Effector memory CD4-positive, alpha-beta T cell (primary cell): ENCODE results near the gene ARHGAP28.

Experiments
- DNase-seq, 3 donors: peaks; one replicate each; pipeline ENCODE4 v3.0.0-alpha.2; 2020
- H3K27ac ChIP-seq: 2 replicates; pipeline ENCODE4 v1.7.0; 2013; ENCODE audit warnings: mild to moderate bottlenecking, low read length, moderate library complexity; ENCODE audit not compliant: insufficient read depth, poor library complexity, severe bottlenecking
- H3K27me3 ChIP-seq: replicated peaks from 2 replicates; pipeline ENCODE4 v1.7.0; 2013; ENCODE audit warnings: mild to moderate bottlenecking, low read length; ENCODE audit not compliant: insufficient read depth, control insufficient read depth, poor library complexity, severe bottlenecking
- H3K36me3 ChIP-seq: 2 replicates; pipeline ENCODE4 v1.7.0; 2013; ENCODE audit warnings: mild to moderate bottlenecking, low read length, moderate library complexity; ENCODE audit not compliant: control insufficient read depth, insufficient read depth
- H3K4me1 ChIP-seq: 2 replicates; pipeline ENCODE4 v1.7.0; 2013; ENCODE audit warnings: low read length, mild to moderate bottlenecking; ENCODE audit not compliant: control insufficient read depth, insufficient read depth, poor library complexity, severe bottlenecking
- H3K4me3 ChIP-seq: 2 replicates; pipeline ENCODE4 v1.7.0; 2013; ENCODE audit warnings: low read length, low read depth, mild to moderate bottlenecking; ENCODE audit not compliant: insufficient read depth, poor library complexity, severe bottlenecking
- H3K9me3 ChIP-seq: 2 replicates; pipeline ENCODE4 v1.7.0; 2013; ENCODE audit warnings: mild to moderate bottlenecking, low read length, moderate library complexity; ENCODE audit not compliant: control insufficient read depth

ARHGAP28 gene

DNA sequence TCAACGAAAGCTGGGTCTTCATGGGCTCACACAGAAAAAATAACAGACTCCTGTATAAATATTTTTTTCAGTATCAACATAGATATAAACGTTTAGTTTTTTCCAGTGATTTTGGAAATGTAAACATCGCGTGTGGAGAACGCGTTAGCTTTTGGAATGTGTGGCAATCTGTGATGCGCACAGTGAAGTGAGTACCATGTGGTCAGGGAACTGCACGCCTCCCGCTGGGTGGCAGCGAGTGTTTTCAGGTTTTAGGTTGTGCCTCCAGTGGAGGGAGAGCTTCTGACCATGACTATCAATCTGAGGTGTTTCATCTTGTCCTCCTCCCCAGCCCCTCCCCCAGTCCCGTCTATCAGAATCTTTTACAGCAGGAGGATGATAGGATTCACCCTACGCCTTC is 127.8 kb downstream of the ARHGAP28 start:
- no peaks in the 10 kb centered on the region for H3K27me3 ChIP-seq
- H3K4me1 ChIP-seq, result no peaks in the 10 kb centered on the region
- no peaks in the 10 kb centered on the region for H3K36me3 ChIP-seq
- no peaks in the 10 kb centered on the region for H3K9me3 ChIP-seq
- no peak overlapping the region for H3K4me3 ChIP-seq
- H3K27ac ChIP-seq, result no peak overlapping the region
- no peak for DNase-seq

- no peaks in the 10 kb centered on the region for H3K9me3 ChIP-seq
- no peak overlapping the region for H3K4me3 ChIP-seq
- H3K4me1 ChIP-seq, result no peaks in the 10 kb centered on the region
- no peak for DNase-seq
- H3K27ac ChIP-seq, result no peak overlapping the region
- no peaks in the 10 kb centered on the region for H3K27me3 ChIP-seq
- no peaks in the 10 kb centered on the region for H3K36me3 ChIP-seq
These were observed 130.3 kb downstream of the ARHGAP28 start for GRCh38 chr18:6859676-6860422.

DNA sequence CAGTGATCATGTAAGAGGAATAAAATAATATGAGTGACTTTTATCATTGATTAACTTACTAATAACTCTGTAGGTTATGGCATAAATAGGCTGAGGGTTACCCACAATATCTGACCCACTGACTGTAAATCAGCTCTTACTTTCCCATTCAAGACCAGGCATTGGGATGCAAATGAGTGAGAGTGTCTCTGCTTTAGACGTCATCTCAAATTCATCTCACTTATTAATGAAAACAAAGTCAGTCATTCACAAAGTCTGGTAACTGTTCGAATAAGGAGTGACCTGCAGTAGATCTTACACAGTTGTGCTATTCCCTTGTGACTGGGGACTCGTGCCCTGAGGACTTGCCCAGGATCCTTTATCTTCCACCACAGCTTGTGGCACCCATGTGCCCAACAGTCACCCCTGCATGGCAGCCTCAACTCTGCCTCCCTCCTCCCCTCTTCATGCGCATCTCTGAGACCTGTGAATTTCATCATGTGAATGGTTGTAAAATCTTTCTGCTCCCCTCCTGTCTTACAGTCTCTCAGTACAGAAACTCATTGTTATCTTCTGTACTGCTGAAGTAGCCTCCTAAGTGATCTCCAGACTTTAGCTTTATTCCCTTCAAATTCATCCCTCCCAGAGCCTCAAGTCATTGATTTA is 131.4 kb downstream of the ARHGAP28 start:
- Histone ChIP-seq H3K4me3 (no peak overlapping the region), H3K27me3 (no peaks in the 10 kb centered on the region), H3K27ac (no peak overlapping the region), H3K4me1 (no peaks in the 10 kb centered on the region), H3K9me3 (no peaks in the 10 kb centered on the region), H3K36me3 (no peaks in the 10 kb centered on the region)
- DNase-seq, result no peak

GRCh38 chr18:6865251-6865650 is 135.7 kb downstream of the ARHGAP28 start:
- Histone ChIP-seq H3K27me3 (no peaks in the 10 kb centered on the region), H3K36me3 (no peaks in the 10 kb centered on the region), H3K9me3 (no peaks in the 10 kb centered on the region), H3K27ac (no peak overlapping the region), H3K4me3 (no peak overlapping the region), H3K4me1 (no peaks in the 10 kb centered on the region)
- no peak for DNase-seq

DNA sequence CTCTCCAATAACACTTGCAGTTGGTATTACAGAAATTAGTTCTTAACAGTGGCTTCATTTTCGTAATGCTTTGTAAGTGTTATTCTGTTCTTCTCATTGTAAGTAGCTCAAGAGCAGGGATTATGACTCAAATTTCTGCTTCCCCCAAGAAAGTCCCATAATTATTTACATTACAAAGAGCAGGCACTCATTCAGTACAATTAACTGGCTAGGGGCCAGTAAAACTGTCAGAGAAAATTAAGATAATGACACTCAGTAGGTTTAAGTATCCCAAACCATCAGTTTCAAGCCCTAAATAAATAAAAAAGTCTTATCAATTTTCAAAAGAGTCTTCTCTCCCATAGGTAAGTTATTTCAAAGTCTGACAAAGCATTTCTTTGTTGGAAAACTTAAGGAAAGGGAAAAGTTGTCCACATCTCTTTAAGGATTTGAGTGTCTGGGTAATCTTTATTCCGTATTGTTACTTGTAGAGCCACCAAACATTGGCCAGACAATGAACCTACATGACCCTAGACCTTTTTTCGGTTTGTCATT is 137.1 kb downstream of the ARHGAP28 start:
- Histone ChIP-seq H3K27me3 (no peaks in the 10 kb centered on the region), H3K4me1 (no peaks in the 10 kb centered on the region), H3K27ac (no peak overlapping the region), H3K9me3 (no peaks in the 10 kb centered on the region), H3K36me3 (no peaks in the 10 kb centered on the region), H3K4me3 (no peak overlapping the region)
- no peak for DNase-seq

DNA sequence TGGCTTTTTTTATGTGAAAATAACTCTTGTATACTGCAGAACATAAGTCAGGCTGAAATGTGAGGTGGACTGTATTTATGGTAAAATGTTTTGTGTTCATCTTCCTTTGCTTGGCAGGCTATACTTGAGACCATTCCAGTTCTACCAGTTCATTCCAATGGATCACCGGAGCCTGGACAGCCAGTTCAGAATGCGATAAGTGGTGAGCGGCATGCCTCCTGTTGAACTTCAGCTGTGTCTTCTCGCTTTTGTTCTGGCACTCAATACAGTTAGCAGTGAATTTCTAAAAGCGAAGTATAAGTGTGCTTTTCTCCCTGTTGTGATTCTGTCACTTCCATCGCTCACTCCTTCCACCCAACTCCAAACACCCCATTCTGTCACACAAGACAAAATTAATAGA is 138.5 kb downstream of the ARHGAP28 start:
- H3K27ac ChIP-seq, result no peak overlapping the region
- H3K27me3 ChIP-seq, result no peaks in the 10 kb centered on the region
- H3K4me1 ChIP-seq, result no peaks in the 10 kb centered on the region
- no peaks in the 10 kb centered on the region for H3K9me3 ChIP-seq
- DNase-seq, result no peak
- no peak overlapping the region for H3K4me3 ChIP-seq
- H3K36me3 ChIP-seq, result no peaks in the 10 kb centered on the region

GRCh38 chr18:6871566-6871965 is 142.1 kb downstream of the ARHGAP28 start:
- H3K9me3 ChIP-seq, result no peaks in the 10 kb centered on the region
- H3K27ac ChIP-seq, result no peak overlapping the region
- no peaks in the 10 kb centered on the region for H3K4me1 ChIP-seq
- no peaks in the 10 kb centered on the region for H3K36me3 ChIP-seq
- no peak for DNase-seq
- H3K27me3 ChIP-seq, result no peaks in the 10 kb centered on the region
- no peak overlapping the region for H3K4me3 ChIP-seq

DNA sequence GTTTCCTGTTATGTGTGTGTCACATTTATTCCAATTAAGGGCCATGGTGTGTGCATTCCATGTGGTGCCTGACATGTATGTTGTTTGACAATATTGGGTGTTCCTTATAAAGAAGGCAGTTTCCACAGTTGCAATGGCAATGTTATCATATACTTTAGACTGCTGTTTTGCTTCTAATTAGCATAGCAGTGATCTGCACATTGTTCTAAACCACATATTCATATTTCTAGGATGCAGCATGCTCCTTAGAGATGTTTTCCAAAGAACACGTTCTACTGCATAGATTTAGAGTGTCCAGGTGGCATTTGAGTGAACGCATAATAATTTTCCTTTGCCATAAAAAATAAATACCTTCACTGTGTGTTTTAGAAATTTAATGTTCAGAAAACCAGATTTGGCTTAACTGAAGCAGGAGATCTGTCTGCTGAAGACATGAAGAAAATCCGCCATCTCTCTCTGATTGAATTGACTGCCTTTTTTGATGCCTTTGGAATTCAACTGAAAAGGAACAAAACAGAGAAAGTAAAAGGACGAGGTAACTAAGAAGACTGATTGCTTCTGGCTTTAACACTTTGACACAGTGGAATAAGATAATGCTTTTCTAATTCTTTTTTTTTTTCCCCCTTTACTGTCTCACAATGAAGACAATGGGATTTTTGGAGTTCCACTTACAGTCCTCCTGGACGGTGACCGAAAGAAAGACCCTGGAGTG is 143.7 kb downstream of the ARHGAP28 start:
- DNase-seq, result no peak
- H3K27ac ChIP-seq, result no peak overlapping the region
- no peak overlapping the region for H3K4me3 ChIP-seq
- H3K27me3 ChIP-seq, result no peaks in the 10 kb centered on the region
- H3K4me1 ChIP-seq, result no peaks in the 10 kb centered on the region
- H3K9me3 ChIP-seq, result no peaks in the 10 kb centered on the region
- H3K36me3 ChIP-seq, result no peaks in the 10 kb centered on the region

GRCh38 chr18:6874315-6874714 is 144.8 kb downstream of the ARHGAP28 start:
- H3K27ac ChIP-seq, result no peak overlapping the region
- no peaks in the 10 kb centered on the region for H3K4me1 ChIP-seq
- DNase-seq, result no peak
- H3K36me3 ChIP-seq, result no peaks in the 10 kb centered on the region
- H3K9me3 ChIP-seq, result no peaks in the 10 kb centered on the region
- no peaks in the 10 kb centered on the region for H3K27me3 ChIP-seq
- H3K4me3 ChIP-seq, result no peak overlapping the region

GRCh38 chr18:6875749-6876148 is 146.2 kb downstream of the ARHGAP28 start:
- H3K27ac ChIP-seq, result no peak overlapping the region
- no peak overlapping the region for H3K4me3 ChIP-seq

More at GRCh38 chr18:6875749-6876148, 146.2 kb downstream of the ARHGAP28 start:
- Histone ChIP-seq H3K9me3 (no peaks in the 10 kb centered on the region), H3K36me3 (no peaks in the 10 kb centered on the region), H3K4me1 (no peaks in the 10 kb centered on the region), H3K27me3 (no peaks in the 10 kb centered on the region)
- no peak for DNase-seq
